Measurements from ENCODE around the gene MED16.
A peak's percentile ranks its signal among the peaks of the same experiment; 100 is the strongest.

The MED16 gene

DNA sequence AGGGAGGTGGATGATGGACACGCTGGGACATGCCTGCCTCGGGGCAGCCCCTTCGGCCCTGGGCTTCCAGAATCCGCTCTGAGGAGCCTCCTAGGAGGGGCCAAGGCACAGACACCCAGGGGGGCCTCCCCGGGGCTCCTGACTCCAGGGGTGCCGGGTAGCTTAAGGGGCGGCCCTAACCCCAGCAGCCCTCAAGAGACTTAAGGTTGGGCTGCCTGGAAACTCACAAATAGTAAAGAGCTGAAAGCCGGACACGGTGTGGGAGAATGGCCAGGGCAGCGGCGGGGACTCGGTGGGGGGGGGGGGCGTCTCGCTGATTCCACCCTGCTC lies 40.5 kb upstream of the MED16 start:
- Mint-ChIP-seq H3K4me3 (peak overlapping the region; percentile 63), H3K27ac (ENCODE audit: low read depth) (no peak overlapping the region), H3K9me3 (no peaks in the 10 kb centered on the region), H3K36me3 (ENCODE audit: insufficient read depth) (peaks cover 4% of the 10 kb centered on the region), H3K4me1 (peaks cover 14% of the 10 kb centered on the region), H3K27me3 (no peaks in the 10 kb centered on the region)
- ATAC-seq (replicated peaks; ENCODE audit: extremely low read depth, poor library complexity, severe bottlenecking) (no peak), DNase-seq (ENCODE audit: low spot score in 2 of 2) (no peak)

DNA sequence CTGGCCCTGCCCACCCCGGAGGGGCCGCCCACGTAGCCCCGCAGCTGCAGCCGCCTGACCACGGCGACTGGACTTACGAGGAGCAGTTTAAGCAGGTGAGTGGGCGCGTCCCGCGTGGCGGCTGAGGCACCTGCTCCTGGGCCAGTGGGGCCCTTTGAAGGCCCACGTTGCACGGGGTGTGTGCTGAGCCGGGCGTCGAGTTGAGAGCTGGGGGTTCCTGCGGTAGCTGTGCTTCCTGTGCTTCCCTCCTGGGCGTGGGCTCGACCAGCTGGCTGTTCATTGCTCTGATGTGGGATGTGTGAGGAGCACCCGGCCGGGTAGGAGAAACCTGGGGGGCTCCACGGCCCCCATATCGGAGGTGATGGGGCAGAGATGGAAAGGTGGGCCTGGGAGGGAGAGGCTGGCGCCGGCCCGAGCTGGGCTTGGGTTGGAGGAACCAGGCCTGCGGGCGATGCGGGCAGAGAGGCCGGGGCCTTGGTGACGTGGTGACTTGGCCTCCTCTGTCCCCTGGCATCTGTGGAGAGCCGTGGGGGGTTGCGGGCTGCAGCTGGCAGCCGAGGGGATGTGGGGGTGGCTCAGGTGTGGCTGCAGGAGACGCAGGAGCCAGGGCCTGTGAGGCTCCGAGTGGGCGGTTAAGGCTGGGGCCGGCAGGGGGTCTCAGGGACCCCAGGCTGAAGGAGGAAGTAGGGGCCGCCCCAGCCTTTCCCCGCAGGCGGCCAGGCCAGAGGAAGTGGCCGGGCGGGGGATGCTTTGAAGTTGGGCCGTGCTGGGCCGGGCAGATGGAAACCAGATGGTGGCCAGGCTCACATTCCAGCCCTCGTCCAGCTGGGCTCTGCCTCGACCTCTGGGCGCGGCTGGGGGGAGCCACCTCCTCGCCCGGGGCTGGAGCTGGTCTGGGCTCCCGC lies 39.9 kb upstream of the MED16 start:
- DNase-seq (ENCODE audit: low spot score in 2 of 2) (no peak), ATAC-seq (replicated peaks; ENCODE audit: extremely low read depth, poor library complexity, severe bottlenecking) (no peak)
- no peaks in the 10 kb centered on the region for H3K9me3 Mint-ChIP-seq
- peaks cover 4% of the 10 kb centered on the region for H3K36me3 Mint-ChIP-seq (ENCODE audit: insufficient read depth)
- H3K4me1 Mint-ChIP-seq, result peaks cover 14% of the 10 kb centered on the region
- peak overlapping the region; percentile 63 for H3K4me3 Mint-ChIP-seq
- no peaks in the 10 kb centered on the region for H3K27me3 Mint-ChIP-seq
- H3K27ac Mint-ChIP-seq (ENCODE audit: low read depth), result peak overlapping the region; percentile 68

- DNase-seq (ENCODE audit: low spot score in 2 of 2) (no peak), ATAC-seq (replicated peaks; ENCODE audit: extremely low read depth, poor library complexity, severe bottlenecking) (no peak)
- H3K27me3 Mint-ChIP-seq, result no peaks in the 10 kb centered on the region
- H3K4me3 Mint-ChIP-seq, result peak overlapping the region; percentile 25
- H3K27ac Mint-ChIP-seq (ENCODE audit: low read depth), result peak overlapping the region; percentile 68
- peaks cover 10% of the 10 kb centered on the region for H3K4me1 Mint-ChIP-seq
- H3K36me3 Mint-ChIP-seq (ENCODE audit: insufficient read depth), result peaks cover 3% of the 10 kb centered on the region
- no peaks in the 10 kb centered on the region for H3K9me3 Mint-ChIP-seq
Observed at GRCh38 chr19:931860-932647, 39.1 kb upstream of the MED16 start.

- H3K27ac Mint-ChIP-seq (ENCODE audit: low read depth), result no peak overlapping the region
- H3K36me3 Mint-ChIP-seq (ENCODE audit: insufficient read depth), result peaks cover 4% of the 10 kb centered on the region
Observed at GRCh38 chr19:929891-930258, 36.9 kb upstream of the MED16 start.

DNA sequence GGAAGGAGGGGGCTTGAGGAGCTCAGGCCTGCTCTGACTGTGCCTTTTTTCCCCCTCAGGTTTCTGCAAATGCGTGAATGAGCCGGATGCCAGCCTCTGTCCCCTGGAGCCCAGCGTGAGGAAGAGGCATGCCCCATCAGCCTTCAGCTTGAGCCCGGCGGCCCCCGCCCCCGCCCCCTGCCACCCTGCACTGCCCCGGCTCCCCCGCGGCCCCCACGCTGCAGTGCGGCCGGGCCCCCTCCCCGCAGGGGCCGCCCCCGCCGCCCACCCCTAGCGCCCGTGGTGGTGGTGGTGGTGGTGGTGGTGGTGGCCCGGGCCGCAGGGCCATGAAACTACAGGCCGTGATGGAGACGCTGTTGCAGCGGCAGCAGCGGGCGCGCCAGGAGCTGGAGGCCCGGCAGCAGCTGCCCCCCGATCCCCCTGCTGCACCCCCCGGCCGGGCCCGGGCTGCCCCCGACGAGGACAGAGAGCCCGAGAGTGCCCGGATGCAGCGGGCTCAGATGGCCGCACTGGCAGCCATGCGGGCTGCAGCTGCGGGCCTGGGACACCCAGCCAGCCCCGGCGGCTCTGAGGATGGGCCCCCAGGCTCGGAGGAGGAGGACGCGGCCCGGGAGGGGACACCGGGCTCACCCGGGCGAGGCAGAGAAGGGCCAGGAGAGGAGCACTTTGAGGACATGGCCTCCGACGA lies 36.4 kb upstream of the MED16 start:
- Mint-ChIP-seq H3K36me3 (ENCODE audit: insufficient read depth) (peaks cover 4% of the 10 kb centered on the region), H3K9me3 (no peaks in the 10 kb centered on the region), H3K4me3 (no peak overlapping the region), H3K27ac (ENCODE audit: low read depth) (no peak overlapping the region), H3K27me3 (no peaks in the 10 kb centered on the region), H3K4me1 (peaks cover 10% of the 10 kb centered on the region)
- ATAC-seq (replicated peaks; ENCODE audit: extremely low read depth, poor library complexity, severe bottlenecking) (no peak), DNase-seq (ENCODE audit: low spot score in 2 of 2) (no peak)

More at GRCh38 chr19:929891-930258, 36.9 kb upstream of the MED16 start:
- DNase-seq (ENCODE audit: low spot score in 2 of 2) (no peak), ATAC-seq (replicated peaks; ENCODE audit: extremely low read depth, poor library complexity, severe bottlenecking) (no peak)
- H3K4me1 Mint-ChIP-seq, result peaks cover 10% of the 10 kb centered on the region
- no peaks in the 10 kb centered on the region for H3K9me3 Mint-ChIP-seq
- H3K27me3 Mint-ChIP-seq, result no peaks in the 10 kb centered on the region
- H3K4me3 Mint-ChIP-seq, result no peak overlapping the region

DNA sequence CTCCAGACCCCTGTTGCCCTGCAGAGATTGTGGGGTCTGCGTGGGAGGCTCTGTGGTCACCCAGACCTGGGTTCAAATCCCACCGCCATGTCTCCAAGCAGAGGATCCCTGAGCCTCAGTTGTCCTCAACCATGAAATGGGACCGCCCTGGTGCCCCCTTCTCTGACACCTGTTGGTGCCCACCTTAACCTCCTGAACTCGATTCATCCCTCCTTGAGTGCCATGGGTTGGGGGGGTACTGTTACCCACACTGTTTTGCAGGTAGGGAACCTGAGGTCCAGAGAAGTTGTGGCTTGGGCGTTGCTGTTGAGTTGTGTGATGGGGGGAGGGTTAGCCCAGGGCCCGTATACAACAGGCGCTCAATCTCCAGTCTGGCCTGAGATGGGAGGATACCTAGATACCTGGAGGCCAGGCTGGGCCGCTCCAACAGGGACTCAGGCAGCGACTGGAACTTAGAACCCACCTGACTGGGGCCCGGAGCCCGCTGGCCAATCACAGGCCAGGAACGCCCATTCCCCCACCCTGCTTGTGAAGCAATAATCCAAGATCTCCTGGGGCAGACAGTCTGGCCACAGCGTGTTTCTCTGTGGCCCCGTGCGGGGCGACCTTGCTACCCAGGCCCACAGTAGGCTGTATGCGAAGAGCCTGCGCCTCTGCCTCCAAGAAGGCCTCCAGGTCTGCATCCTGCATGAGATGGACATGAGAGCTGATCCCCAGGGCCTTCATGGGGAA lies 35.6 kb upstream of the MED16 start:
- H3K4me1 Mint-ChIP-seq, result peaks cover 10% of the 10 kb centered on the region
- no peak for ATAC-seq (replicated peaks; ENCODE audit: extremely low read depth, poor library complexity, severe bottlenecking)
- no peak for DNase-seq (ENCODE audit: low spot score in 2 of 2)
- peaks cover 4% of the 10 kb centered on the region for H3K36me3 Mint-ChIP-seq (ENCODE audit: insufficient read depth)
- no peaks in the 10 kb centered on the region for H3K27me3 Mint-ChIP-seq
- H3K9me3 Mint-ChIP-seq, result no peaks in the 10 kb centered on the region
- no peak overlapping the region for H3K27ac Mint-ChIP-seq (ENCODE audit: low read depth)
- H3K4me3 Mint-ChIP-seq, result no peak overlapping the region

- ATAC-seq (replicated peaks; ENCODE audit: extremely low read depth, poor library complexity, severe bottlenecking) (no peak), DNase-seq (ENCODE audit: low spot score in 2 of 2) (no peak)
- H3K9me3 Mint-ChIP-seq, result no peaks in the 10 kb centered on the region
- peak overlapping the region; percentile 27 for H3K4me3 Mint-ChIP-seq
- no peak overlapping the region for H3K27ac Mint-ChIP-seq (ENCODE audit: low read depth)
- peaks cover 8% of the 10 kb centered on the region for H3K4me1 Mint-ChIP-seq
- H3K36me3 Mint-ChIP-seq (ENCODE audit: insufficient read depth), result peaks cover 4% of the 10 kb centered on the region
- H3K27me3 Mint-ChIP-seq, result no peaks in the 10 kb centered on the region
Observed at GRCh38 chr19:927780-928401, 34.9 kb upstream of the MED16 start.

GRCh38 chr19:927351-927779 lies 34.4 kb upstream of the MED16 start:
- H3K9me3 Mint-ChIP-seq, result no peaks in the 10 kb centered on the region
- H3K36me3 Mint-ChIP-seq (ENCODE audit: insufficient read depth), result peaks cover 4% of the 10 kb centered on the region
- peaks cover 4% of the 10 kb centered on the region for H3K4me1 Mint-ChIP-seq
- DNase-seq (ENCODE audit: low spot score in 2 of 2) (no peak), ATAC-seq (replicated peaks; ENCODE audit: extremely low read depth, poor library complexity, severe bottlenecking) (no peak)
- H3K27me3 Mint-ChIP-seq, result no peaks in the 10 kb centered on the region
- no peak overlapping the region for H3K27ac Mint-ChIP-seq (ENCODE audit: low read depth)
- H3K4me3 Mint-ChIP-seq, result peak overlapping the region; percentile 27

DNA sequence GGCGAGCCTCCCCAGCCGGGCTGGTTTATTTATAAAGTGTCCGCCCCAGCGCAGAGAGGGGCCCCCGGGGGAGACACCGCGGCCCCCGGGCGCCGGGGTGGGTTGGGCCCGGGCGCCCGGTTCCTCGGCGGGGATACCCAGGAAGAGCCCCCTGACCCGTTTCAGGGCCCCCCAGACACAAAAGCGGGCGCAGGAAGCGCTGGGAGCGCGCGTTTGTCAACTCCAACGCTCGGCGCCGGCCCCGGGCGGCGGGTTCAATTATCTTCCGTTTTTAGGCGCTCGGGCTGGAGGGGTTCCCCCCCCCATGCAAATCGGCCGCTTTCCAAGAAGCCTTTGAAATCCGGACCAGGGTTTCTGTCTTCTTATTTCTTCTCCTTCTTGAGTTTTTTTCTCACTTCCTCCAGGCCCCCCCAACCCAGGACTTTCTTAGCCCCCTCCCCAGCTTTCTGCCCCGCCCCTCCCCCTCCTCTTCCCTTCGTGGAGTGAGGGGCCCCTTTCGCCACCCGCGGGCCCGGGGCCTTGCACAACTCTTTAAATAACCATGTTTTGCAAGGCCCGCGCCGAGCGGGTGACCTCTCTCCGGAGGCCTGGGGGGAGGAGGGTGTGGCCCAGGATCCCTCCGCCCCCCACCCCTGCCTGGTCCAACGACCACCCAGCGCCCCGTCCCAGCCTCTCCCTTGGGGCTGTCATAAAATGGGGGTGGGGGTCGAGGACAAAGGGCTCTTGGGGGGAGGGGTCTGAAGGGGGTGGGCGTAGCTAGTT lies 33.8 kb upstream of the MED16 start:
- Mint-ChIP-seq H3K36me3 (ENCODE audit: insufficient read depth) (peaks cover 4% of the 10 kb centered on the region), H3K9me3 (no peaks in the 10 kb centered on the region), H3K4me3 (peak overlapping the region; percentile 80), H3K27ac (ENCODE audit: low read depth) (peak overlapping the region; percentile 59), H3K27me3 (no peaks in the 10 kb centered on the region), H3K4me1 (no peaks in the 10 kb centered on the region)
- no peak for ATAC-seq (replicated peaks; ENCODE audit: extremely low read depth, poor library complexity, severe bottlenecking)
- no peak for DNase-seq (ENCODE audit: low spot score in 2 of 2)

GRCh38 chr19:926323-926588 lies 33.3 kb upstream of the MED16 start:
- Mint-ChIP-seq H3K9me3 (no peaks in the 10 kb centered on the region), H3K36me3 (ENCODE audit: insufficient read depth) (peaks cover 4% of the 10 kb centered on the region), H3K4me1 (peaks cover 3% of the 10 kb centered on the region), H3K4me3 (peak overlapping the region; percentile 80), H3K27me3 (no peaks in the 10 kb centered on the region), H3K27ac (ENCODE audit: low read depth) (no peak overlapping the region)
- ATAC-seq (replicated peaks; ENCODE audit: extremely low read depth, poor library complexity, severe bottlenecking) (no peak), DNase-seq (ENCODE audit: low spot score in 2 of 2) (no peak)

- Mint-ChIP-seq H3K9me3 (no peaks in the 10 kb centered on the region), H3K4me1 (peaks cover 9% of the 10 kb centered on the region)
- peak; percentile 66 for ATAC-seq (replicated peaks; ENCODE audit: extremely low read depth, poor library complexity, severe bottlenecking)
Observed at GRCh38 chr19:925526-926322, 32.7 kb upstream of the MED16 start, which contains the start of gene ARID3A. Gene ARID3A (plus strand): TSS chr19:926035. CDS start chr19:929529, 3,494 bp downstream.

More at GRCh38 chr19:925526-926322, 32.7 kb upstream of the MED16 start, which contains the start of gene ARID3A:
- Mint-ChIP-seq H3K4me3 (peak within 1 kb of the TSS; percentile 80), H3K27ac (ENCODE audit: low read depth) (peak within 1 kb of the TSS; percentile 59), H3K36me3 (ENCODE audit: insufficient read depth) (peaks cover 6% of the 10 kb centered on the region), H3K27me3 (no peaks in the 10 kb centered on the region)
- peak; percentile 65 to 67 for DNase-seq (ENCODE audit: low spot score in 2 of 2)

Data from central memory CD8-positive, alpha-beta T cell (primary cell).